A549 (cell line): ENCODE data around the gene DAD1.

Experiments
- BHLHE40 ChIP-seq: IDR thresholded peaks from 2 replicates; pipeline ENCODE4 v1.6.1; 2012; ENCODE audit warnings: low read depth, low read length, inconsistent platforms
- CTCF ChIP-seq: fragments of >200 bp; sonication (Bioruptor Twin); formaldehyde crosslinking; IDR thresholded peaks from 3 replicates; pipeline ENCODE4 v1.5.1; 2016
- REST ChIP-seq: fragments of 200-600 bp; sonication (generic); IDR thresholded peaks from 2 replicates; pipeline ENCODE4 v1.6.1; 2016; ENCODE audit warnings: antibody characterized with exemption, mild to moderate bottlenecking, moderate library complexity

- TF ChIP-seq BHLHE40 (no peak), REST (no peak), CTCF (no peak)
Measured at GRCh38 chr14:22599349-22599748, 10.3 kb upstream of the DAD1 start.
